Neural progenitor cell (in vitro differentiated cells): ENCODE data around the gene NKD1. TPM values are rescaled to one million over a fixed set of nuclear protein-coding genes. Genes with fewer than 3 reads are reported as not detected.

ENCODE experiments used
- DNase-seq: peaks from one replicate; pipeline ENCODE4 v3.0.0-alpha.2; 2016; ENCODE audit warnings: low spot score
- H2AFZ ChIP-seq: fragments of 200-600 bp; sonication (generic); replicated peaks from 2 replicates; pipeline ENCODE4 v1.6.1; 2016; ENCODE audit warnings: antibody characterized with exemption
- H3F3A ChIP-seq: fragments of 200-600 bp; sonication (generic); 2 replicates; pipeline ENCODE4 v1.6.1; 2016; ENCODE audit warnings: antibody characterized with exemption, low read depth
- H3K27ac ChIP-seq: fragments of 200-600 bp; sonication (generic); 2 replicates; pipeline ENCODE4 v1.5.1; 2016; ENCODE audit warnings: mild to moderate bottlenecking
- H3K27me3 ChIP-seq: fragments of 200-600 bp; sonication (generic); 2 replicates; pipeline ENCODE4 v1.6.1; 2016; ENCODE audit warnings: mild to moderate bottlenecking, moderate library complexity
- H3K36me3 ChIP-seq: fragments of 200-600 bp; sonication (generic); 2 replicates; pipeline ENCODE4 v1.5.1; 2016
- H3K4me1 ChIP-seq: fragments of 200-600 bp; sonication (generic); 2 replicates; pipeline ENCODE4 v1.6.1; 2016; ENCODE audit warnings: mixed run types
- H3K4me2 ChIP-seq: fragments of 200-600 bp; sonication (generic); 2 replicates; pipeline ENCODE4 v1.6.1; 2016
- H3K4me3 ChIP-seq: fragments of 200-600 bp; sonication (generic); 2 replicates; pipeline ENCODE4 v1.5.1; 2016
- H3K79me2 ChIP-seq: fragments of 200-600 bp; sonication (generic); 2 replicates; pipeline ENCODE4 v1.6.1; 2016; ENCODE audit warnings: low read depth
- H3K9ac ChIP-seq: fragments of 200-600 bp; sonication (generic); 2 replicates; pipeline ENCODE4 v1.6.1; 2016
- H3K9me3 ChIP-seq: fragments of 200-600 bp; sonication (generic); 2 replicates; pipeline ENCODE4 v1.5.1; 2016; ENCODE audit warnings: low read depth
- H4K20me1 ChIP-seq: fragments of 200-600 bp; sonication (generic); 2 replicates; pipeline ENCODE4 v1.6.1; 2016; ENCODE audit warnings: low read depth
- H3K27ac Mint-ChIP-seq: 3 replicates; pipeline ENCODE4 v1.8.0; 2021; ENCODE audit warnings: mixed read lengths
- H3K27me3 Mint-ChIP-seq: 2 replicates; pipeline ENCODE4 v1.8.0; 2022; ENCODE audit warnings: low read depth, mild to moderate bottlenecking, inconsistent platforms, moderate library complexity, mixed read lengths; ENCODE audit not compliant: insufficient read depth
- H3K36me3 Mint-ChIP-seq: 3 replicates; pipeline ENCODE4 v1.8.0; 2021; ENCODE audit warnings: mixed read lengths
- H3K4me1 Mint-ChIP-seq: 3 replicates; pipeline ENCODE4 v1.8.0; 2021; ENCODE audit warnings: mixed read lengths
- H3K4me3 Mint-ChIP-seq: 3 replicates; pipeline ENCODE4 v1.8.0; 2021; ENCODE audit warnings: mild to moderate bottlenecking, moderate library complexity, mixed read lengths
- H3K9me3 Mint-ChIP-seq: 3 replicates; pipeline ENCODE4 v1.8.0; 2020; ENCODE audit warnings: mixed read lengths
- EZH2 ChIP-seq: fragments of 200-600 bp; sonication (generic); IDR thresholded peaks from 2 replicates; pipeline ENCODE4 v1.6.1; 2017; ENCODE audit warnings: antibody characterized with exemption, mild to moderate bottlenecking, moderate library complexity
- EZH2phosphoT487 ChIP-seq: fragments of 200-600 bp; sonication (generic); IDR thresholded peaks from 2 replicates; pipeline ENCODE4 v1.6.1; 2017; ENCODE audit warnings: antibody characterized with exemption
- total RNA-seq: library from RNA; depleted of rRNA; stranded (reverse); fragments of >200 nt; gene quantifications from 2 replicates; pipeline ENCODE4 v1.2.3, GENCODE V29; 2015; ENCODE audit warnings: low replicate concordance
- TF ChIP-seq, protein P1 (sequence below): fragments of 200-600 bp; sonication (generic); IDR thresholded peaks from 2 replicates; pipeline ENCODE4 v1.5.1; 2017; ENCODE audit warnings: antibody characterized with exemption, mild to moderate bottlenecking

NKD1 gene
- total RNA-seq, 1 donor from 2014 or later, result 5.3 TPM

DNA sequence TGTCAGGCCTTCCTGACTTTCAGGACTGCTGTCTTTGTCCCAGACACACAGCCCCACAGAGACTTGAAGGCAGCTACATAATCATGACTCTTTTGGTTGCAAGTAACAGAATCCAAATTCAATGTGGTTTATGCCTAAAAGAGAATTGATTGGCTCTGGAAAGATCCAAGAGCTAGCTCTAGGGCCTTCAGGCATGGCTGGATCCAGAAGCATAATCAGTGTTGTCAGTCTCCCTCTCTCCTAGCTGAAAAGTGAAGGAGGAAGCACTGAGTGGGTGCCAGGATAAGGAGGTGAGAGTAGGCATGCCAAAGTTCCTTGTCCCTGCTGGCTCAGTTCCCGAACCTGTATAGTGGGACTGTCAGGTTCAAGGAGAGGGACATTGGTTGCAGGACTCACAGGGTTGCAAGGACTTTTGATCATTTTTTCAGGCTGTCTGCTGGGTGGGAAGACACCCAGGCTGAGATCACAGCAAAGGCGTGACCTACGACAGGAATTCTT is 107.4 kb downstream of the NKD1 start:
- TF ChIP-seq EZH2 (no peak), EZH2phosphoT487 (no peak)
- TF ChIP-seq, protein P1, sequence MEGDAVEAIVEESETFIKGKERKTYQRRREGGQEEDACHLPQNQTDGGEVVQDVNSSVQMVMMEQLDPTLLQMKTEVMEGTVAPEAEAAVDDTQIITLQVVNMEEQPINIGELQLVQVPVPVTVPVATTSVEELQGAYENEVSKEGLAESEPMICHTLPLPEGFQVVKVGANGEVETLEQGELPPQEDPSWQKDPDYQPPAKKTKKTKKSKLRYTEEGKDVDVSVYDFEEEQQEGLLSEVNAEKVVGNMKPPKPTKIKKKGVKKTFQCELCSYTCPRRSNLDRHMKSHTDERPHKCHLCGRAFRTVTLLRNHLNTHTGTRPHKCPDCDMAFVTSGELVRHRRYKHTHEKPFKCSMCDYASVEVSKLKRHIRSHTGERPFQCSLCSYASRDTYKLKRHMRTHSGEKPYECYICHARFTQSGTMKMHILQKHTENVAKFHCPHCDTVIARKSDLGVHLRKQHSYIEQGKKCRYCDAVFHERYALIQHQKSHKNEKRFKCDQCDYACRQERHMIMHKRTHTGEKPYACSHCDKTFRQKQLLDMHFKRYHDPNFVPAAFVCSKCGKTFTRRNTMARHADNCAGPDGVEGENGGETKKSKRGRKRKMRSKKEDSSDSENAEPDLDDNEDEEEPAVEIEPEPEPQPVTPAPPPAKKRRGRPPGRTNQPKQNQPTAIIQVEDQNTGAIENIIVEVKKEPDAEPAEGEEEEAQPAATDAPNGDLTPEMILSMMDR, result no peak
- Histone ChIP-seq H3K27ac (no peak overlapping the region), H4K20me1 (no peaks in the 10 kb centered on the region), H3K4me1 (no peaks in the 10 kb centered on the region), H3K27me3 (no peaks in the 10 kb centered on the region), H3K36me3 (no peaks in the 10 kb centered on the region), H3K9ac (no peak overlapping the region), H2AFZ (no peak overlapping the region), H3K79me2 (no peaks in the 10 kb centered on the region), H3K4me2 (no peak overlapping the region), H3F3A (no peaks in the 10 kb centered on the region), H3K4me3 (no peak overlapping the region), H3K9me3 (no peaks in the 10 kb centered on the region)
- H3K9me3 Mint-ChIP-seq, result no peaks in the 10 kb centered on the region
- no peak for DNase-seq
- H3K4me3 Mint-ChIP-seq, result no peak overlapping the region
- H3K4me1 Mint-ChIP-seq, result peaks cover 41% of the 10 kb centered on the region
- no peak overlapping the region for H3K27ac Mint-ChIP-seq
- peaks cover 8% of the 10 kb centered on the region for H3K27me3 Mint-ChIP-seq
- peaks cover 5% of the 10 kb centered on the region for H3K36me3 Mint-ChIP-seq

DNA sequence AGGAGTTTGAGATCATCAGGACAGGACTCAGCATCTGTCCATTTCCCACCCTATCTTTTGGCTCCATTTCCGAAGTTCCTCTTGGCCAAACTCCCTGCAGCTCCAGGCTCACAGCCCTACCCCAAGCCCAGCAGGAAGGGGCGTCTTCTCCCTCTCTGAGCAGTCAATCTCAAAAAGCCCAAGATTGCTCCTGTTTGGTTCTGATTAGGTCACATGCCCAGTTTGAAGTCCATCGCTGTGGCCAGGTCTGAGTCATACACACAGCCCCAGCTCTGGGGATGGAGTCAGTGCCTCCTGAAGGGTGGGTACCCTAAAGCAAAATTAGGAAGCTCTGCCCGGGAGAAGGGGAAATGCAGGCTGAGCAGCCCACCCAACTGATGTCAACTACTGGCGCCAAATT is 109.0 kb downstream of the NKD1 start:
- Mint-ChIP-seq H3K9me3 (no peaks in the 10 kb centered on the region), H3K4me3 (peak overlapping the region; percentile 46), H3K36me3 (no peaks in the 10 kb centered on the region), H3K27me3 (peaks cover 7% of the 10 kb centered on the region), H3K27ac (peak overlapping the region; percentile 52), H3K4me1 (peaks cover 39% of the 10 kb centered on the region)
- Histone ChIP-seq H3F3A (no peaks in the 10 kb centered on the region), H3K79me2 (no peaks in the 10 kb centered on the region), H4K20me1 (no peaks in the 10 kb centered on the region), H3K9me3 (no peaks in the 10 kb centered on the region), H3K9ac (no peak overlapping the region), H3K4me3 (no peak overlapping the region), H3K27ac (no peak overlapping the region), H3K36me3 (no peaks in the 10 kb centered on the region), H3K4me1 (no peaks in the 10 kb centered on the region), H3K4me2 (no peak overlapping the region), H2AFZ (no peak overlapping the region), H3K27me3 (no peaks in the 10 kb centered on the region)
- DNase-seq, result no peak
- TF ChIP-seq, protein P1, result no peak
- TF ChIP-seq EZH2 (no peak), EZH2phosphoT487 (no peak)

- Histone ChIP-seq H3K4me2 (no peak overlapping the region), H4K20me1 (no peaks in the 10 kb centered on the region), H3K4me1 (no peaks in the 10 kb centered on the region), H3K79me2 (no peaks in the 10 kb centered on the region), H3F3A (no peaks in the 10 kb centered on the region), H3K27me3 (peaks cover 7% of the 10 kb centered on the region), H3K27ac (no peak overlapping the region), H2AFZ (no peak overlapping the region), H3K36me3 (no peaks in the 10 kb centered on the region), H3K9me3 (no peaks in the 10 kb centered on the region), H3K4me3 (no peak overlapping the region), H3K9ac (no peak overlapping the region)
- DNase-seq, result no peak
- Mint-ChIP-seq H3K9me3 (peaks cover 5% of the 10 kb centered on the region), H3K27me3 (peaks cover 12% of the 10 kb centered on the region), H3K36me3 (peaks cover 4% of the 10 kb centered on the region), H3K27ac (no peak overlapping the region), H3K4me1 (peaks cover 22% of the 10 kb centered on the region), H3K4me3 (no peak overlapping the region)
- TF ChIP-seq EZH2phosphoT487 (no peak), EZH2 (no peak)
- TF ChIP-seq, protein P1, result no peak
Observed at GRCh38 chr16:50659806-50660205, 111.6 kb downstream of the NKD1 start.
